Thymus (tissue), 11 donors: ENCODE results near the gene AP1M1. TPM values are rescaled to one million over a fixed set of nuclear protein-coding genes. Genes with fewer than 3 reads are reported as not detected.
A peak's percentile ranks its signal among the peaks of the same experiment; 100 is the strongest.

ENCODE experiments used
- DNase-seq, 9 donors: peaks; one replicate each; pipeline ENCODE4 v3.0.0-alpha.2; 2013; ENCODE audit warnings: low spot score in 9 of 9, low read depth in 6 of 9, missing footprints in 1 of 9
- H3K27ac ChIP-seq, 2 donors: one replicate each; pipeline ENCODE4 v1.5.1; 2013; ENCODE audit warnings: control low read depth in 1 of 2, low read depth in 1 of 2, low read length in 1 of 2, mild to moderate bottlenecking in 1 of 2, moderate library complexity in 1 of 2
- H3K27me3 ChIP-seq, 2 donors: one replicate each; pipeline ENCODE4 v1.5.1; 2013; ENCODE audit warnings: low read length in 1 of 2; ENCODE audit not compliant: control insufficient read depth in 2 of 2, insufficient read depth in 1 of 2
- H3K36me3 ChIP-seq, 2 donors: one replicate each; pipeline ENCODE4 v1.5.1; 2013; ENCODE audit warnings: low read length in 1 of 2, mild to moderate bottlenecking in 1 of 2, moderate library complexity in 1 of 2; ENCODE audit not compliant: control insufficient read depth in 2 of 2, insufficient read depth in 2 of 2
- H3K4me1 ChIP-seq, 2 donors: one replicate each; pipeline ENCODE4 v1.5.1; 2013; ENCODE audit warnings: low read length in 2 of 2; ENCODE audit not compliant: control insufficient read depth in 2 of 2, insufficient read depth in 2 of 2
- H3K4me3 ChIP-seq, 2 donors: one replicate each; pipeline ENCODE4 v1.5.1; 2013; ENCODE audit warnings: low read length in 2 of 2, control low read depth in 1 of 2, mild to moderate bottlenecking in 1 of 2
- H3K9me3 ChIP-seq, 2 donors: one replicate each; pipeline ENCODE4 v1.5.1; 2013; ENCODE audit warnings: low read length in 1 of 2, mild to moderate bottlenecking in 1 of 2; ENCODE audit not compliant: control insufficient read depth in 2 of 2, insufficient read depth in 1 of 2
- WGBS: extraction: QIAGEN DNeasy Blood & Tissue Kit; methylation state at CpG from one replicate; pipeline ENCODE4 v1.1.7; 2013; 5-methylcytosine and 5-hydroxymethylcytosine counted together
- polyA plus RNA-seq: library from polyadenylated mRNA; stranded (reverse); fragments of 200-250 nt; gene quantifications from one replicate; pipeline ENCODE4 v1.2.3, GENCODE V29; 2013
- total RNA-seq: library from RNA; stranded (reverse); fragments of 120-200 nt; gene quantifications from one replicate; pipeline ENCODE4 v1.2.4, GENCODE V29; 2013
- donor health status: healthy.

The AP1M1 gene
- total and polyA plus RNA-seq, 2 donors = 36.9 to 38.4 TPM

GRCh38 chr19:16247353-16248182 is 49.9 kb downstream of the AP1M1 start:
- no peak overlapping the region for H3K4me3 ChIP-seq
- WGBS = 52% methylated on average over 18 of the region's 18 CpGs
- H3K9me3 ChIP-seq = no peaks in the 10 kb centered on the region
- peaks cover 0 to 3% of the 10 kb centered on the region in 2 donors for H3K27me3 ChIP-seq
- DNase-seq = peak in 8 of 9 donors; percentile 45 to 87 (median 64)
- H3K27ac ChIP-seq = no peak overlapping the region
- H3K36me3 ChIP-seq = no peaks in the 10 kb centered on the region
- peaks cover 8 to 27% of the 10 kb centered on the region in 2 donors for H3K4me1 ChIP-seq

- H3K36me3 ChIP-seq = no peaks in the 10 kb centered on the region
- DNase-seq = no peak
- no peaks in the 10 kb centered on the region for H3K9me3 ChIP-seq
- peaks cover 0 to 3% of the 10 kb centered on the region in 2 donors for H3K27me3 ChIP-seq
- H3K4me3 ChIP-seq = no peak overlapping the region
- peaks cover 5 to 22% of the 10 kb centered on the region in 2 donors for H3K4me1 ChIP-seq
- no peak overlapping the region for H3K27ac ChIP-seq
- WGBS = 95% methylated on average over 7 of the region's 7 CpGs
These were observed 50.8 kb downstream of the AP1M1 start for GRCh38 chr19:16248380-16249023.

- Histone ChIP-seq H3K27ac (no peak overlapping the region), H3K4me1 (peaks cover 0 to 17% of the 10 kb centered on the region in 2 donors), H3K4me3 (no peak overlapping the region), H3K36me3 (no peaks in the 10 kb centered on the region), H3K9me3 (no peaks in the 10 kb centered on the region), H3K27me3 (peaks cover 0 to 3% of the 10 kb centered on the region in 2 donors)
- DNase-seq = no peak
- WGBS = 97% methylated on average over 10 of the region's 10 CpGs
These were observed 52.2 kb downstream of the AP1M1 start for GRCh38 chr19:16249826-16250404.

- H3K9me3 ChIP-seq = no peaks in the 10 kb centered on the region
- H3K4me1 ChIP-seq = peaks cover 0 to 11% of the 10 kb centered on the region in 2 donors
- no peaks in the 10 kb centered on the region for H3K36me3 ChIP-seq
- no peak overlapping the region for H3K4me3 ChIP-seq
- no peak overlapping the region for H3K27ac ChIP-seq
- 94% methylated on average over 23 of the region's 23 CpGs for WGBS
- H3K27me3 ChIP-seq = peaks cover 0 to 3% of the 10 kb centered on the region in 2 donors
- DNase-seq = no peak
These were observed 54.9 kb downstream of the AP1M1 start for GRCh38 chr19:16252459-16253205.

- no peaks in the 10 kb centered on the region for H3K36me3 ChIP-seq
- no peak for DNase-seq
- H3K27ac ChIP-seq = no peak overlapping the region
- peaks cover 0 to 21% of the 10 kb centered on the region in 2 donors for H3K4me1 ChIP-seq
- WGBS = 95% methylated on average over 6 of the region's 6 CpGs
- H3K9me3 ChIP-seq = peaks cover 0 to 3% of the 10 kb centered on the region in 2 donors
- H3K27me3 ChIP-seq = peaks cover 0 to 23% of the 10 kb centered on the region in 2 donors
- H3K4me3 ChIP-seq = no peak overlapping the region
These were observed 57.2 kb downstream of the AP1M1 start for GRCh38 chr19:16254851-16255408.

- Histone ChIP-seq H3K4me1 (peaks cover 0 to 38% of the 10 kb centered on the region in 2 donors), H3K9me3 (peaks cover 0 to 3% of the 10 kb centered on the region in 2 donors), H3K27me3 (peaks cover 0 to 42% of the 10 kb centered on the region in 2 donors), H3K36me3 (no peaks in the 10 kb centered on the region), H3K4me3 (no peak overlapping the region), H3K27ac (no peak overlapping the region)
- no peak for DNase-seq
- 96% methylated on average over 8 of the region's 8 CpGs for WGBS
These were observed 59.8 kb downstream of the AP1M1 start for GRCh38 chr19:16257509-16258002.

- no peak for DNase-seq
- Histone ChIP-seq H3K4me3 (no peak overlapping the region), H3K36me3 (no peaks in the 10 kb centered on the region), H3K27me3 (peaks cover 0 to 49% of the 10 kb centered on the region in 2 donors), H3K27ac (peak overlapping the region in 1 of 2 donors; percentile 22), H3K4me1 (peaks cover 0 to 46% of the 10 kb centered on the region in 2 donors), H3K9me3 (peaks cover 0 to 3% of the 10 kb centered on the region in 2 donors)
- WGBS = 23% methylated on average over 18 of the region's 18 CpGs
These were observed 60.8 kb downstream of the AP1M1 start for GRCh38 chr19:16258440-16258903.

GRCh38 chr19:16259385-16260159 is 61.9 kb downstream of the AP1M1 start:
- H3K4me3 ChIP-seq = no peak overlapping the region
- H3K36me3 ChIP-seq = no peaks in the 10 kb centered on the region
- WGBS = 83% methylated on average over 22 of the region's 22 CpGs
- H3K27me3 ChIP-seq = peaks cover 0 to 53% of the 10 kb centered on the region in 2 donors
- no peak for DNase-seq
- H3K9me3 ChIP-seq = peaks cover 0 to 3% of the 10 kb centered on the region in 2 donors
- H3K27ac ChIP-seq = no peak overlapping the region
- H3K4me1 ChIP-seq = peaks cover 0 to 43% of the 10 kb centered on the region in 2 donors
